ENCODE results near the gene ZNF574.

DNA sequence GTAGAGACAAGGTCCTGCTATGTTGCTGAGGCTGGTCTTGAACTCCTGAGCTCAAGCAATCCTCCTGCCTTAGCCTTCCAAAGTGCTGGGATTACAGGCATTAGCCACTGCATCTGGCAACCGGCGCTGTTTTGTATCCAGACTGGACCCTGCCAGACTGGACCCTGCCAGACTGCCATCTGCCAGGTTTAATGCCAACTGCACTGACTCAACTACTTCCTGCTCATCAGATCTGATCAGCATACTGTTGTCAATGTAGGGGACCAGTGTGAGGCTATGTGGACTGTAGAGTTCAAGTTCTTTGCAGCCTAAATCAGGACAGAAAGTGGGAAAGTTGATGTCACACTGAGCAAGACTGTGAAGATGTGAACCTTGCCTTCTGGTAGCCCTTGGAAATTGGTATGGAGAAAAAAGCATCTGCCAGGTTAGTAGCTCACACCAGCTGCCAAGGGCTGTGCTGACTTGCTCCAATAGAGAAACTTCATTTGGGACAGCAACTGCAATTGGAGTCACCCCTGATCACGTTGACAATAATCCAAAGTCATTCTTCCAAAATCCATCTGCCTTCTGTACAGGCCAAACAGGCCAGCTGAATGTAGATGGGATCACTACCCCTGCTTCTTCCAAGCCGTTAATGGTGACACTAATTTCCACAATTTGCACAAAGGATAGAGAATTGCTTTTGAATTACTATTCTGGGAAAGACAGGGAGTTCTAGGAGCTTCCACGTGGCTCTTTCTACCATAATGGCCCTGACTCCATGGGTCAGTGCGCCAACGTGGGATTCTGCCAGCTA lies 45.1 kb upstream of the ZNF574 start:
- no peak for TF ChIP-seq EZH2 (IDR thresholded peaks at IDR 0.05; ENCODE audit: low read length)
- TF ChIP-seq, protein P1, sequence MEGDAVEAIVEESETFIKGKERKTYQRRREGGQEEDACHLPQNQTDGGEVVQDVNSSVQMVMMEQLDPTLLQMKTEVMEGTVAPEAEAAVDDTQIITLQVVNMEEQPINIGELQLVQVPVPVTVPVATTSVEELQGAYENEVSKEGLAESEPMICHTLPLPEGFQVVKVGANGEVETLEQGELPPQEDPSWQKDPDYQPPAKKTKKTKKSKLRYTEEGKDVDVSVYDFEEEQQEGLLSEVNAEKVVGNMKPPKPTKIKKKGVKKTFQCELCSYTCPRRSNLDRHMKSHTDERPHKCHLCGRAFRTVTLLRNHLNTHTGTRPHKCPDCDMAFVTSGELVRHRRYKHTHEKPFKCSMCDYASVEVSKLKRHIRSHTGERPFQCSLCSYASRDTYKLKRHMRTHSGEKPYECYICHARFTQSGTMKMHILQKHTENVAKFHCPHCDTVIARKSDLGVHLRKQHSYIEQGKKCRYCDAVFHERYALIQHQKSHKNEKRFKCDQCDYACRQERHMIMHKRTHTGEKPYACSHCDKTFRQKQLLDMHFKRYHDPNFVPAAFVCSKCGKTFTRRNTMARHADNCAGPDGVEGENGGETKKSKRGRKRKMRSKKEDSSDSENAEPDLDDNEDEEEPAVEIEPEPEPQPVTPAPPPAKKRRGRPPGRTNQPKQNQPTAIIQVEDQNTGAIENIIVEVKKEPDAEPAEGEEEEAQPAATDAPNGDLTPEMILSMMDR (optimal IDR thresholded peaks at IDR 0.05 in 1 of 3, IDR thresholded peaks at IDR 0.05 in 1 of 3, conservative IDR thresholded peaks at IDR 0.05 in 1 of 3; ENCODE audit: extremely low read depth in 1 of 3, insufficient read depth in 2 of 3, low read length in 3 of 3): no peak

All from keratinocyte (primary cell).